ENCODE data around the gene KLF16. TPM values are rescaled to one million over a fixed set of nuclear protein-coding genes. Genes with fewer than 3 reads are reported as not detected.

KLF16 gene
- polyA plus RNA-seq, 3 donors, result 0.51 to 23.3 (median 0.67) TPM

DNA sequence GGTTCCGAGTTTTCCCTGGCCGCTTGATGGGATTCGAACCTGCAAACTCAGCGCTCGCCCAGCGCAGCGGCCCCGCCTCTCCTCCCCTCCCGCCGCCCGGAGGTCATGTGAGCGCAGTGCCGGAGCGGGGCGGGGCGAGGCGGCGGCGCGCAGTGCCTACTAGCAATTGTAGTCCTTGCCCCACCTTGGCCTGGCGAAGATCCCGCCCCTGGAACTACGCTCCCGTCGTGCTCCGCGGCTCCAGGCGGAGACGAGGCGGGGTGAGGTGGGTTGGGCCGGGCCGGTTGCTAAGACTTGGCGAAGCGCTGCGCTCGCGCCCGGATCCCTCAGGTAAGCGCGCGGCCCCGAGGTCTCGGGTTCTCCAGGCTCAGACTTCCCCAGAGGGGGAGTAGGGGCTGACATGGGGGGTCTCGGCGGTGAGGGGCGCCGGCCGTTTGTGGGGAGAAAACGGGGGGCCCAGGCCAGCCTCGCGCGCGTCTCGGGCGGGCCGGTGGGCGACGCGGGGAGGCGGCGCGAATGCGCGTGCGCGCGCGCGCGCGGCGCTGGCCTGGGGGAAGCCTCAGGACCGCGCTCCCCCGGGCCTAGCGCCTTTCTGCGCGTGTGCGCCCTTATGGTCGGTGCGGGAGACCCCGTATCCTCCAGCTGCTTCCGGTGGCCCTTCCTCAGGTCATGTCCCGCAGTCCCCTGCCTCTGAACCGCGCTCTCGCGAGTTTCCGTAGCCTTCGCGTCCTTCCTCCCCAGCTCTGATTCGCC lies 41.9 kb upstream of the KLF16 start, which contains the start of the genes ADAT3 and SCAMP4:
TSS of gene ADAT3 (plus strand) at position 290 of the 753 bp plus-strand sequence. CDS start 6,649 bp downstream, outside the sequence.
TSS of gene SCAMP4 (plus strand) at position 290 of the 753 bp plus-strand sequence. CDS start 9,621 bp downstream, outside the sequence.
- H3K4me1 Mint-ChIP-seq, result peaks cover 58% of the 10 kb centered on the region
- H3K4me3 Mint-ChIP-seq, result peak within 1 kb of the TSS; percentile 87 to 94
- TF ChIP-seq, protein P1, sequence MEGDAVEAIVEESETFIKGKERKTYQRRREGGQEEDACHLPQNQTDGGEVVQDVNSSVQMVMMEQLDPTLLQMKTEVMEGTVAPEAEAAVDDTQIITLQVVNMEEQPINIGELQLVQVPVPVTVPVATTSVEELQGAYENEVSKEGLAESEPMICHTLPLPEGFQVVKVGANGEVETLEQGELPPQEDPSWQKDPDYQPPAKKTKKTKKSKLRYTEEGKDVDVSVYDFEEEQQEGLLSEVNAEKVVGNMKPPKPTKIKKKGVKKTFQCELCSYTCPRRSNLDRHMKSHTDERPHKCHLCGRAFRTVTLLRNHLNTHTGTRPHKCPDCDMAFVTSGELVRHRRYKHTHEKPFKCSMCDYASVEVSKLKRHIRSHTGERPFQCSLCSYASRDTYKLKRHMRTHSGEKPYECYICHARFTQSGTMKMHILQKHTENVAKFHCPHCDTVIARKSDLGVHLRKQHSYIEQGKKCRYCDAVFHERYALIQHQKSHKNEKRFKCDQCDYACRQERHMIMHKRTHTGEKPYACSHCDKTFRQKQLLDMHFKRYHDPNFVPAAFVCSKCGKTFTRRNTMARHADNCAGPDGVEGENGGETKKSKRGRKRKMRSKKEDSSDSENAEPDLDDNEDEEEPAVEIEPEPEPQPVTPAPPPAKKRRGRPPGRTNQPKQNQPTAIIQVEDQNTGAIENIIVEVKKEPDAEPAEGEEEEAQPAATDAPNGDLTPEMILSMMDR (IDR thresholded peaks at IDR 0.05), result no peak
- Histone ChIP-seq H4K20me1 (ENCODE audit: insufficient read depth, low read length) (peaks cover 31% of the 10 kb centered on the region), H3K9me3 (replicated peaks in 1 of 2; ENCODE audit: control insufficient read depth in 1 of 2, insufficient read depth in 1 of 2, low read length in 2 of 2) (no peaks in the 10 kb centered on the region), H3K4me1 (ENCODE audit: control insufficient read depth in 1 of 2, insufficient read depth in 2 of 2, low read length in 2 of 2) (peaks cover 52 to 72% of the 10 kb centered on the region in 2 donors), H3K9ac (ENCODE audit: insufficient read depth, low read length, poor library complexity, severe bottlenecking) (peak within 1 kb of the TSS; percentile 77), H3K4me2 (replicated peaks; ENCODE audit: extremely low read depth, low read length, poor library complexity, severe bottlenecking) (peak within 1 kb of the TSS; percentile 77), H2AFZ (ENCODE audit: insufficient read depth, low read depth, low read length, poor library complexity, severe bottlenecking) (peak within 1 kb of the TSS; percentile 66), H3K27me3 (ENCODE audit: control insufficient read depth in 2 of 2, insufficient read depth in 2 of 2, low read length in 2 of 2) (no peaks in the 10 kb centered on the region), H3K4me3 (replicated peaks in 1 of 3; ENCODE audit: low read depth in 2 of 3, low read length in 3 of 3) (peak within 1 kb of the TSS; percentile 45 to 76 (median 73)), H3K79me2 (ENCODE audit: insufficient read depth, low read length) (peaks cover 43% of the 10 kb centered on the region), H3K27ac (ENCODE audit: low read depth in 1 of 2, low read length in 2 of 2) (peak within 1 kb of the TSS; percentile 79 to 99), H3K36me3 (replicated peaks in 1 of 2; ENCODE audit: control insufficient read depth in 1 of 2, insufficient read depth in 2 of 2, low read length in 2 of 2) (no peaks in the 10 kb centered on the region)
- H3K27me3 Mint-ChIP-seq (ENCODE audit: low read depth in 3 of 3), result peaks cover 0 to 2% (median 0%) of the 10 kb centered on the region in 3 donors
- peak within 1 kb of the TSS; percentile 92 to 100 (median 95) for H3K27ac Mint-ChIP-seq
- WGBS (ENCODE audit: insufficient coverage), result under 1% methylated on average over 81 of the region's 92 CpGs
- peaks cover 2 to 10% of the 10 kb centered on the region in 2 donors for H3K36me3 Mint-ChIP-seq
- H3K9me3 Mint-ChIP-seq, result no peaks in the 10 kb centered on the region
- DNase-seq, result peak; percentile 96 to 97 (median 96)
- intact Hi-C loops (cut with micrococcal nuclease), result loop anchor here in 1 of 2 donors (1.0 kb wide), 1 partner anchor 10 kb away; no protein-coding TSS in a partner anchor

DNA sequence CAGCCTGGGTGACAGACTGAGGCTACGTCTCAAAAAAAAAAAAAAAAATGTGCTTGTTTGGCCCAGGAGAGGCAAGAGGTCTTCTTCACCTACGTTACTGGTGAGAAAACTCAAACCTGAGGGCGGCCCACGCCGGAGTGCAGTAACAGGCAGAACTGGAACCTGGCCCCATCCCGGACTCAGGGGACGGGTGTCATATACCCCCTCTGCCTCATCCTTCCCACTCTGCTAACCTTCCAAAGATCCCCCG lies 41.4 kb upstream of the KLF16 start:
- Histone ChIP-seq H3K4me2 (replicated peaks; ENCODE audit: extremely low read depth, low read length, poor library complexity, severe bottlenecking) (peak overlapping the region; percentile 77), H3K4me3 (replicated peaks in 1 of 3; ENCODE audit: low read depth in 2 of 3, low read length in 3 of 3) (peak overlapping the region in 1 of 3 experiments; percentile 76), H3K79me2 (ENCODE audit: insufficient read depth, low read length) (peaks cover 38% of the 10 kb centered on the region), H3K4me1 (ENCODE audit: control insufficient read depth in 1 of 2, insufficient read depth in 2 of 2, low read length in 2 of 2) (peaks cover 52 to 72% of the 10 kb centered on the region in 2 donors), H3K27me3 (ENCODE audit: control insufficient read depth in 2 of 2, insufficient read depth in 2 of 2, low read length in 2 of 2) (no peaks in the 10 kb centered on the region), H3K27ac (ENCODE audit: low read depth in 1 of 2, low read length in 2 of 2) (peak overlapping the region; percentile 79 to 99), H4K20me1 (ENCODE audit: insufficient read depth, low read length) (peaks cover 26% of the 10 kb centered on the region), H2AFZ (ENCODE audit: insufficient read depth, low read depth, low read length, poor library complexity, severe bottlenecking) (no peak overlapping the region), H3K36me3 (replicated peaks in 1 of 2; ENCODE audit: control insufficient read depth in 1 of 2, insufficient read depth in 2 of 2, low read length in 2 of 2) (no peaks in the 10 kb centered on the region), H3K9ac (ENCODE audit: insufficient read depth, low read length, poor library complexity, severe bottlenecking) (peak overlapping the region; percentile 77), H3K9me3 (replicated peaks in 1 of 2; ENCODE audit: control insufficient read depth in 1 of 2, insufficient read depth in 1 of 2, low read length in 2 of 2) (no peaks in the 10 kb centered on the region)
- H3K27me3 Mint-ChIP-seq (ENCODE audit: low read depth in 3 of 3), result peaks cover 0 to 2% (median 0%) of the 10 kb centered on the region in 3 donors
- peaks cover 53% of the 10 kb centered on the region for H3K4me1 Mint-ChIP-seq
- intact Hi-C loops (cut with micrococcal nuclease), result loop anchor here in 1 of 2 donors (1.0 to 5.0 kb wide), 2 partner anchors 9 to 188 kb away; no protein-coding TSS in a partner anchor
- 27% methylated on average over 7 of the region's 8 CpGs for WGBS (ENCODE audit: insufficient coverage)
- H3K27ac Mint-ChIP-seq, result peak overlapping the region; percentile 92 to 100 (median 94)
- TF ChIP-seq, protein P1 (IDR thresholded peaks at IDR 0.05), result no peak
- no peak for DNase-seq
- H3K36me3 Mint-ChIP-seq, result peaks cover 2 to 8% of the 10 kb centered on the region in 2 donors
- no peaks in the 10 kb centered on the region for H3K9me3 Mint-ChIP-seq
- H3K4me3 Mint-ChIP-seq, result peak overlapping the region; percentile 58 to 64
